Parathyroid adenoma (tissue), 2 donors: ENCODE data around the gene TMEM131.

Source experiments
- H2AFZ ChIP-seq: fragments of 300-600 bp; sonication (generic); one replicate; pipeline ENCODE4 v1.7.0; 2017; ENCODE audit warnings: antibody characterized with exemption, mild to moderate bottlenecking
- H3K27ac ChIP-seq: fragments of 300-600 bp; sonication (generic); one replicate; pipeline ENCODE4 v1.7.0; 2017
- H3K27me3 ChIP-seq: fragments of 300-600 bp; sonication (generic); one replicate; pipeline ENCODE4 v1.7.0; 2017; ENCODE audit warnings: low read length; ENCODE audit not compliant: control insufficient read depth, insufficient read depth
- H3K36me3 ChIP-seq: fragments of 300-600 bp; sonication (generic); one replicate; pipeline ENCODE4 v1.7.0; 2017; ENCODE audit warnings: low read length; ENCODE audit not compliant: control insufficient read depth, insufficient read depth
- H3K4me1 ChIP-seq: fragments of 300-600 bp; sonication (generic); one replicate; pipeline ENCODE4 v1.7.0; 2017; ENCODE audit warnings: control low read depth
- H3K4me2 ChIP-seq: fragments of 300-600 bp; sonication (generic); one replicate; pipeline ENCODE4 v1.7.0; 2017; ENCODE audit warnings: low read length
- H3K4me3 ChIP-seq: fragments of 300-600 bp; sonication (generic); one replicate; pipeline ENCODE4 v1.7.0; 2017; ENCODE audit warnings: low read depth, low read length
- H3K79me2 ChIP-seq: fragments of 300-600 bp; sonication (generic); one replicate; pipeline ENCODE4 v1.7.0; 2017; ENCODE audit warnings: control low read depth
- H3K9ac ChIP-seq: fragments of 300-600 bp; sonication (generic); one replicate; pipeline ENCODE4 v1.7.0; 2017; ENCODE audit warnings: mild to moderate bottlenecking
- H3K9me3 ChIP-seq: fragments of 300-600 bp; sonication (generic); one replicate; pipeline ENCODE4 v1.7.0; 2017; ENCODE audit warnings: low read length; ENCODE audit not compliant: control insufficient read depth
- TF ChIP-seq, protein P1 (sequence below): fragments of 300-600 bp; sonication (generic); IDR thresholded peaks from one replicate; pipeline ENCODE4 v1.7.0; 2017; ENCODE audit warnings: antibody characterized with exemption, mild to moderate bottlenecking
- donor health status: primary hyperparathyroidism.

TMEM131 gene

DNA sequence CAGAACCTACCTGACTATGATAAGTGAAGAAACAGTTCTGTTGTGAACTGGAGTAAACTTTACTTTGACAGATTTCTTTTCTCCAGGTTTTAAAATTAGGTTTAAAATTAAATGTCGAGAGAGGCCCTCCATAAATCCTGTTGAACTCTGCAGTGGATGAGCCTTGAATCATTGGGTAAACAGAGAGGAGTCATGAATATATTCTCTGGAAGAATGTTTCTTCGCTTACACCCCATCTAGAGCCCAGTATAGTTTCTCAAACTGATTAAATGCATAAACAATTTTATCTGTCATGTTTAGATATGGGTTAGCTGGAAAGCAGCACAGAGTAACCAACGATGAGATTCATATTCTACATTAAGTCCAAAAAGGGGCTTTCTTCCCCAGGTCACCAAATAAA lies 198.4 kb downstream of the TMEM131 start:
- H3K27ac ChIP-seq, result no peak overlapping the region
- no peaks in the 10 kb centered on the region for H3K4me1 ChIP-seq
- TF ChIP-seq, protein P1, sequence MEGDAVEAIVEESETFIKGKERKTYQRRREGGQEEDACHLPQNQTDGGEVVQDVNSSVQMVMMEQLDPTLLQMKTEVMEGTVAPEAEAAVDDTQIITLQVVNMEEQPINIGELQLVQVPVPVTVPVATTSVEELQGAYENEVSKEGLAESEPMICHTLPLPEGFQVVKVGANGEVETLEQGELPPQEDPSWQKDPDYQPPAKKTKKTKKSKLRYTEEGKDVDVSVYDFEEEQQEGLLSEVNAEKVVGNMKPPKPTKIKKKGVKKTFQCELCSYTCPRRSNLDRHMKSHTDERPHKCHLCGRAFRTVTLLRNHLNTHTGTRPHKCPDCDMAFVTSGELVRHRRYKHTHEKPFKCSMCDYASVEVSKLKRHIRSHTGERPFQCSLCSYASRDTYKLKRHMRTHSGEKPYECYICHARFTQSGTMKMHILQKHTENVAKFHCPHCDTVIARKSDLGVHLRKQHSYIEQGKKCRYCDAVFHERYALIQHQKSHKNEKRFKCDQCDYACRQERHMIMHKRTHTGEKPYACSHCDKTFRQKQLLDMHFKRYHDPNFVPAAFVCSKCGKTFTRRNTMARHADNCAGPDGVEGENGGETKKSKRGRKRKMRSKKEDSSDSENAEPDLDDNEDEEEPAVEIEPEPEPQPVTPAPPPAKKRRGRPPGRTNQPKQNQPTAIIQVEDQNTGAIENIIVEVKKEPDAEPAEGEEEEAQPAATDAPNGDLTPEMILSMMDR, result no peak
- no peaks in the 10 kb centered on the region for H3K9me3 ChIP-seq
- H3K9ac ChIP-seq, result no peak overlapping the region
- H3K79me2 ChIP-seq, result no peaks in the 10 kb centered on the region
- H2AFZ ChIP-seq, result no peak overlapping the region
- no peaks in the 10 kb centered on the region for H3K36me3 ChIP-seq
- no peaks in the 10 kb centered on the region for H3K27me3 ChIP-seq
- no peak overlapping the region for H3K4me2 ChIP-seq
- no peak overlapping the region for H3K4me3 ChIP-seq

DNA sequence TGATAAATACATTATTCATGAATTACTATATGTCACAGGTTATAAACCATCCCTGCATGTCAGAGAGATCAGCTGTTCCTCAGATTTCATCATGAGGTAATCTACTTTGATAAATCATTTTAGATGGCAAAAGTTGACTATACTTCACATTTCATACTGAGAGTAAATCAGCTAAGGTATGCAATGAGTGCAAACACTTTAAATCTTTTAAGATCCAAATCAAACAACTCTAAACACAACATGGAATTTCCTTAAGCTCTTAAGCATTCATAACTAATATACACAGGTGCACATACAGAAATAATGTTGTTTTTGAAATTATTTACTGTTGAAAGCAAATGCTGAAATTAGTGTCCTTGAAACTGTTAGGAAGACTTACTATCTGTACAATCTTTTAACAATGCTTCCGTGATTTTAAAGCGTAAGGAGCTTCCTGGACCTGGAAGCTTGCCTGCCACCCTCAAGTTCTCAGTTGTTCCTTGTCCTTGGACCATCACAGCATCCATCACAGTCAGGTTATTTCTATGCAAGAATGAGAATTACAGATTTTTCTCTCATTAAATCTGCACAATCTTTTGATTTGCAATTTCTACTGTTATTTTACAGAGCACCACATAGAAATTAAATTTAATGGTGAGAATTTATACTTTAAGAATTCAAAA lies 199.2 kb downstream of the TMEM131 start:
- no peaks in the 10 kb centered on the region for H3K9me3 ChIP-seq
- H3K36me3 ChIP-seq, result no peaks in the 10 kb centered on the region
- H3K79me2 ChIP-seq, result no peaks in the 10 kb centered on the region
- TF ChIP-seq, protein P1, result no peak
- no peak overlapping the region for H3K4me2 ChIP-seq
- H3K4me1 ChIP-seq, result no peaks in the 10 kb centered on the region
- no peak overlapping the region for H3K4me3 ChIP-seq
- H2AFZ ChIP-seq, result no peak overlapping the region
- no peak overlapping the region for H3K9ac ChIP-seq
- H3K27me3 ChIP-seq, result no peaks in the 10 kb centered on the region
- H3K27ac ChIP-seq, result no peak overlapping the region

DNA sequence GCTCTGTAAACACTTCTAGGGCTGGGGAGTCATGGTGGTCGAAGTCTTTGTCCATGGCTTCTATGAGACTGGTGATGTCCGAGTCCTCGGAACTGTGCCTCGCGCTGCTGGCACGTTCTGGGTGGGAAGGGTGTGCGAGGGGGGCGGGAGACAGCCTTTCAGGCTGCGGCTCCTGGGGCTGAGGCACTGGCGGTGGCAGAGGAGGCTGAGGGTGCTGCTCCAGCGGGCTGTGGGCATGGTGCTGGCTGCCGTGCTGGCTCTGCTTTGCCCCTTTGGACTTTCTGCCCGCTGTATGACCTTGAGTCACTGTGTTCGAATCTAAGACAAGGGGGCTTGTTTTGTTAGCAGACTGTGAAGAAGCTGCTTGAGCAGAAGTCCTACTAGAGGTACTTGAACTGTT lies 203.3 kb downstream of the TMEM131 start:
- Histone ChIP-seq H3K79me2 (no peaks in the 10 kb centered on the region), H3K4me3 (no peak overlapping the region), H3K4me1 (peaks cover 6% of the 10 kb centered on the region), H3K4me2 (no peak overlapping the region), H3K9ac (no peak overlapping the region), H3K9me3 (no peaks in the 10 kb centered on the region), H3K27ac (no peak overlapping the region), H2AFZ (no peak overlapping the region), H3K27me3 (no peaks in the 10 kb centered on the region), H3K36me3 (no peaks in the 10 kb centered on the region)
- TF ChIP-seq, protein P1, result no peak

DNA sequence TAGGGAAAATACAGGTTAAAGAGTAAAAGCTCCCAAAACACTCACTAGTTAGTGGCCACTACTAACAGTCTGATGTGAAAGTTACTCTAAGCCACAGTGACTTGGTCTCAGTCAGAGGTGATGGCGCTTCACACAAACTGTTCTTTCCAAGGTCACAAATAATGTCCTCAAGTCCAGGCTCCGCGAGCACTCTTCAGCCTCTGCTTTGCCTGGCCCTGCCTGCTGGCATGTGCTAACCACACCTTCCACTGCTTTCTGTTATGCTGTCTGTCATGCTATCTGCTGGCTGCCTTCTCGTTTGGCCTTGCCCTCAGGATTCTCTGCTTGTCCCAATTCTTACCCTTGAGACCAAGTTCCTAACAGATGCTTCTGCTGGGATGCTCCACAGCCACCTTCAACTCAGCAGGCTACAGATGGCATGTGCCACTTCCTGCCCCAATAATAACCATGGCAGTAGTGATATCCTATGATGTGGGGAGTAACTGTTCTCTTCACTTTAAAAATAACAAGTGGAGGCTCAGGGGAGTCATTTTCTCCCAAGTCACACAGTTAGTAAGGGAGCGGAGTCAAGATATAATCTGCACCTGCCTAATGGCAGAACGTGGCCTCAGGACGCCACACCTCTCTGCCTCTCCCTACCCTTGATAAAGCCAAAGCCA lies 206.6 kb downstream of the TMEM131 start:
- no peak overlapping the region for H3K4me3 ChIP-seq
- H3K36me3 ChIP-seq, result no peaks in the 10 kb centered on the region
- H3K4me1 ChIP-seq, result peaks cover 6% of the 10 kb centered on the region
- H3K9ac ChIP-seq, result no peak overlapping the region
- peak overlapping the region; percentile 29 for H3K4me2 ChIP-seq
- no peaks in the 10 kb centered on the region for H3K9me3 ChIP-seq
- TF ChIP-seq, protein P1, result no peak
- H3K27ac ChIP-seq, result peak overlapping the region; percentile 46
- no peak overlapping the region for H2AFZ ChIP-seq
- no peaks in the 10 kb centered on the region for H3K79me2 ChIP-seq
- no peaks in the 10 kb centered on the region for H3K27me3 ChIP-seq

DNA sequence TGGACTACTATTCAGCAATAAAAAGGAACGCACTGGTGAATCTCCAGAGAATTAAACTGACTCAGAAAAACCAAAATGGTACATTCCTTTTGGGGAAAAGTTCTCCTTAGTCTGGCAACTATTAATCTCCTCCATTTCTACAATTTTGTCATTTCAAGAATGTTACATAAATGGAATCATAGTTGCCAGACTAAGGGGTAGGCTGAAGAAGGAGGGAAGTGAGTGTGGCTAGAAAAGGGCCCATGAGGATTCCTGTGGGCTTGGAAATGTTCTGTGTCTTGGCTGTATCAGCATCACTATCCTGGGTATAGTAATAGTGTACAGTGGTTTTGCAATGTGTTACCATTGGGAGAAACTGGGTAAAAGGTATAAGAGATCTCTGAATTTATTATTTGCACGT lies 209.9 kb downstream of the TMEM131 start:
- TF ChIP-seq, protein P1, result no peak
- Histone ChIP-seq H3K4me3 (no peak overlapping the region), H3K4me2 (no peak overlapping the region), H3K9me3 (no peaks in the 10 kb centered on the region), H3K36me3 (no peaks in the 10 kb centered on the region), H3K9ac (no peak overlapping the region), H3K4me1 (peaks cover 13% of the 10 kb centered on the region), H3K79me2 (peaks cover 15% of the 10 kb centered on the region), H3K27ac (no peak overlapping the region), H3K27me3 (no peaks in the 10 kb centered on the region), H2AFZ (no peak overlapping the region)
